NCI-H2107 treated with DMSO at 0.1 percent for 48 hours (cell line): ENCODE measurements around the gene DPYSL5.

ENCODE experiments used
- DNase-seq: peaks from one replicate; lab custom pipeline; 2025; ENCODE audit not compliant: unreplicated experiment; lab: John Stamatoyannopoulos, UW

Gene DPYSL5

GRCh38 chr2:26845021-26845420, 2.9 kb upstream of the DPYSL5 start:
- no peak for DNase-seq

GRCh38 chr2:26846334-26847306, 1.3 kb upstream of the DPYSL5 start:
- DNase-seq: peak; percentile 91

DNA sequence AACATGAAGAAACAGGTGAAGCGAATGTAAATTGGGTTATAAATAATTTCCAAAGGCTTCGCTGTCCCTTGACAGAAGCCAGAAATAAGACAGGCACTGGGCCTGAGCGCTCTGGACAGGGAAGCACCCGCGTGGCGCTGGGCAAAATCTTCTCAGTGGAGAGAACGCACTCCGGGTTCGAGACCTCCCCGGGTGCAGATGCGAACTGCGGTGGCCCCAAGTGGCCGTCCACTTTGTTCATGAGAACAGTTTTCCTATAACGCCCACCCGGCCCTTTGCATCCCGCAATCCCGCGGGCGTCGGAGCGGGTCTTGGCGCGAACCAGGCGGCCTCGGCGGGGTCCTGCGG, 651 bp upstream of the DPYSL5 start:
- DNase-seq: no peak

DNA sequence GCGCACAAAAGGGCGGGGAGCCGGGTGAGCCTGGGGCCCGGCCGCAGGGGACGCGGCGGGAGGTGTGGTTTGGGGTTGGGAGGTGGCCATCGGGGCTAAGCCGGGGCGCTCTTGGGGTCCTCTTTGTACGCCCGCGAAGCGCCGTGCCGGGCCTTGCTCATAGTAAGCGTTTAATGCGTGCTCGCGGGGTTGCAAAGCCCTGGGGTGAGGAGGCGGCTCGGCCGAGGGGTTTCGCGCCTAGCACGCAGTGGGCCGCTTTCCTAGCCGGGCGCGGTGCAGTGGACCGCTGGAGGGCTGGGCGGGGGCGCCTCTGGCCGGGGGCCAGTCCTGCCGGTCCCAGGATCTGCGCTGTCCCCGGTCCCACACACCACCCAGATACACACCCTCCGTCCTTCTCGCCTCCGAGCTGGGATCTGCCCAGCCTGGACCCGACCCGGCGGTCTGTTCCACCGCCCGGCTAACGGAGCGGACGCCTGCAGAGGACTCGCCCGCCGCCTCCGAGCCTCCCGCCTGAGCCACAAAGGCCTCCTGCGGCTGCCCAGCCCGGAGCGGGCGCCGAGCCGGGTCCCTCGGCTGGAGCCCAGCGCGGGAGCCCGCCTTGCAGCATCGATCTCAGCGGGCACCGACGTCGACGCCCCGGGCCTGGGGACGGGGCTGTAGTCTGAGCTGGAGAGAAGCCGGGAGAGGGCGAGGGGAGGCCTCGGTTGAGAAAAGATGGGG, 564 bp downstream of the DPYSL5 start:
- DNase-seq: no peak

GRCh38 chr2:26849056-26849999, 1.4 kb downstream of the DPYSL5 start:
- DNase-seq: no peak

DNA sequence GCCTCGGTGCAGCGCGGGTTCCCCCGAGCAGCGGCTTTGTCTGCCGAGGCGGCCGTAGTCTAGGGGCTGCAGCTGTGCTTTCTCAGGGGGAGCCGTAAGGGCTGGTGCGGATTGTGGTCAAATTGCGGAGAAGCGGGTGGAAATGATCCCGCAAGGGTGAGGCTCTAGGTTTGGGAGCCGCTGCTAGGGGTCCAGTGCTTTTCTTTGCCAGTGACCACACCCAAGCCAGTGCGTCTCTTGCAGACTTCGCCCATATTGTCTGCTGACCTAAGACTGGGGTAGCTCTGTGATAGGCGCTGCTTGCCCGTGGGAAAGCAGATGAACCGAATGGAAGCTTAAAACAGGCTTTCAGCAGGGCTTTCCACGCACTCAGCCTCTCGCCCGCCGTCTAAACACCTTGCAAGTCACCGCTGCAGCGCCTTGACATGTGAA, 2.1 kb downstream of the DPYSL5 start:
- DNase-seq: no peak

DNA sequence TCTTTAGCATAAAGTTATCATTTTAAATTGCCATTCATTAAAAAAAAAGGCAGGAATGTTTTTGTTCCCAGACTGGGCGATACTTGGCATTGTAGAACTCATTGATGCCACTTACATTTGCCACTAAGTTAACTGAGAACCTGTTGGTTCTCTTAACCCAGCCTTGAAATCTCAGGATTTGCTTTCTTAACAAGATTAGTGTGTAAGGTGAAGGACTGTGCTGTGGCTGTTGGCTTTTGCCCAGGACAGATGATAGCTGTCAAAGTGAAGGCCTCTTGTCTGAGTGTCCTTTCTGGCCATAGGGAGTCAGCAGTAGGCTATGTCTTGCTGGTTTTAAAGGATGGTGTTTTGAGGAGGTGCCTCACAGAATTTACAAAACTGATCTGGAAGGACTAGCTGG, 2.6 kb downstream of the DPYSL5 start:
- DNase-seq: no peak

GRCh38 chr2:26852405-26853306, 4.7 kb downstream of the DPYSL5 start:
- DNase-seq: no peak

- no peak for DNase-seq
Measured at GRCh38 chr2:26853751-26854150, 5.8 kb downstream of the DPYSL5 start.

- DNase-seq: no peak
Measured at GRCh38 chr2:26854283-26854827, 6.4 kb downstream of the DPYSL5 start.

DNA sequence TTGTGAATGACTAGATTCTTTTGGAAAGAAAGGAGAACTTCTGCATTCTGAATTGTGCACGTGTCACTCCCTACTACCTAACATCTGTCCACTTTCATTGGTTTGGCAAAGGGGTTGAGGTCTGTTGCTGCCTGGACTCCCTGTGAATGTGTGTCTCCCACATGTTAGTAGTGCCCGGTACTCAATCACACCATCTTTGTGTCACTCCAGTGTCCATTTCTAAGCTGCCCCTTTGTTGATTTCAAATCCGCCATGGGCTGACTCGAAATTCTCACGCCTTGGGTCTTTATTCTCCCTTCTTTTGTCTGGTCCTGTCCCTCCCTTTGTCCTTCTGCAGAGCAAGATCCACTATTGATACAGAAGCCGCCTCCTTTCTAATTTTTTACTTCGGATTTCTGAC, 7.5 kb downstream of the DPYSL5 start:
- DNase-seq: no peak

DNA sequence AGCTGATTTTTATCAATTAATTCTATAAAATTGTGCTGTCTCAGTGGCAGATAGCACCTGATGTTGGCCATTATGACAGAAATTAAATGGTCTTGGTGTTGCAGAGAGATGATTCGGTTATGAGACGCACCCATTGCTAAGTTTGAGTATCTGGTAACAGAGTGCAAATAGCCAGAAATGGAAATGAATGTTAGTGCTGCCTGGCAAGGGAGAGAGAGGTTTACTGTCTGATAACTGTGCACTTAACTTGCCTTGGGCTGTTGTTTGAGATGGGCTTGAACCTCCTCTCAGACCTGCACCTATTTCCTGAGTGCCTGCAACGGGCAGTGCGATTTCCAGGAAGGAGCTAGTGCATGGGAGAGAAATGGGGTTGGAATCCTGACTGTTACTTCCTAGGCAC, 11.7 kb downstream of the DPYSL5 start:
- DNase-seq: no peak

- no peak for DNase-seq
Measured at GRCh38 chr2:26860211-26860850, 12.4 kb downstream of the DPYSL5 start.

- no peak for DNase-seq
Measured at GRCh38 chr2:26861610-26862224, 13.8 kb downstream of the DPYSL5 start.

DNA sequence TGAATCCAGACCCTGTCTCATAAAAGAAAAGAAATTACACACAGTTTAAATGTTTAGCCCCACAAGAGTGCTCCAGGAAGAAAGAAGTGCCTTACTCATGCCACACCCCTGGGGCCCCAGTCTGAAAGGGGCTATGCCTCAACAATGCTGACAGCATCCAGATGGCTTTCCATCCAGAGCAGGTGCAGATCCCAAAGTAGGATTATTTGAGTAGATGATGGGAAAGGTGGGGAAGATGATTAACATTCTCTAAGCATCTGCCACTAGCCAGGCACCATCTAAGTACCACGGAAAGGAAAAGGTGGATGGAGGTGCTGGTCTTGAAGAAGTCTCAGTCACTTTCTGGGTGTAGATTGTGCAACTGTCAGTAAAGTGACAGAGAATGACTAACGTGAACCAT, 16.3 kb downstream of the DPYSL5 start:
- DNase-seq: no peak

- no peak for DNase-seq
Measured at GRCh38 chr2:26864646-26865045, 16.7 kb downstream of the DPYSL5 start.

GRCh38 chr2:26870585-26871095, 22.7 kb downstream of the DPYSL5 start:
- DNase-seq: no peak

- no peak for DNase-seq
Measured at GRCh38 chr2:26873286-26873983, 25.5 kb downstream of the DPYSL5 start.
